GM12873 (cell line): ENCODE data around the gene MBD2.

Source experiments
- TF ChIP-seq, protein P1 (sequence below): IDR thresholded peaks from 2 replicates; pipeline ENCODE4 v1.5.1; 2012; ENCODE audit warnings: low read depth, mild to moderate bottlenecking, moderate library complexity, low read length, control low read depth; ENCODE audit not compliant: insufficient read depth; ENCODE audit errors: missing control alignments

MBD2 gene

DNA sequence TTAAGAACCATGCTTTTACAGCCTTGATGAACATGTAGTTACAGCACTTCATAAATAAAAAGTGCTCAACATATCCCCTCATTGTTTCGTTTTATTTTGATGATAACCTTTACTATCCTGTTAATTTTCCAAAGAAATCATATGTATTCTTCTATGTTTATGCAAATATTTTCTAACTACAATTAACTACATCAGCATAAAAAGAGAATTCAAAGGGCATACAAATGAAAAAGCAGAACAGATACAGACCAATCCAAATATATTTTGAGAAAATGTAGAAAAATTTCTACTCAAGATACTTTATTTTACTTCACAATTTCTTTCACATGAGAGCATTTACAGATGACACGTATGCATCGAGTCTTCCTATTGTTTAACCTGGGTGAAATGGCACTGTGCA is 69.1 kb downstream of the MBD2 start:
- TF ChIP-seq, protein P1, sequence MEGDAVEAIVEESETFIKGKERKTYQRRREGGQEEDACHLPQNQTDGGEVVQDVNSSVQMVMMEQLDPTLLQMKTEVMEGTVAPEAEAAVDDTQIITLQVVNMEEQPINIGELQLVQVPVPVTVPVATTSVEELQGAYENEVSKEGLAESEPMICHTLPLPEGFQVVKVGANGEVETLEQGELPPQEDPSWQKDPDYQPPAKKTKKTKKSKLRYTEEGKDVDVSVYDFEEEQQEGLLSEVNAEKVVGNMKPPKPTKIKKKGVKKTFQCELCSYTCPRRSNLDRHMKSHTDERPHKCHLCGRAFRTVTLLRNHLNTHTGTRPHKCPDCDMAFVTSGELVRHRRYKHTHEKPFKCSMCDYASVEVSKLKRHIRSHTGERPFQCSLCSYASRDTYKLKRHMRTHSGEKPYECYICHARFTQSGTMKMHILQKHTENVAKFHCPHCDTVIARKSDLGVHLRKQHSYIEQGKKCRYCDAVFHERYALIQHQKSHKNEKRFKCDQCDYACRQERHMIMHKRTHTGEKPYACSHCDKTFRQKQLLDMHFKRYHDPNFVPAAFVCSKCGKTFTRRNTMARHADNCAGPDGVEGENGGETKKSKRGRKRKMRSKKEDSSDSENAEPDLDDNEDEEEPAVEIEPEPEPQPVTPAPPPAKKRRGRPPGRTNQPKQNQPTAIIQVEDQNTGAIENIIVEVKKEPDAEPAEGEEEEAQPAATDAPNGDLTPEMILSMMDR, result no peak

DNA sequence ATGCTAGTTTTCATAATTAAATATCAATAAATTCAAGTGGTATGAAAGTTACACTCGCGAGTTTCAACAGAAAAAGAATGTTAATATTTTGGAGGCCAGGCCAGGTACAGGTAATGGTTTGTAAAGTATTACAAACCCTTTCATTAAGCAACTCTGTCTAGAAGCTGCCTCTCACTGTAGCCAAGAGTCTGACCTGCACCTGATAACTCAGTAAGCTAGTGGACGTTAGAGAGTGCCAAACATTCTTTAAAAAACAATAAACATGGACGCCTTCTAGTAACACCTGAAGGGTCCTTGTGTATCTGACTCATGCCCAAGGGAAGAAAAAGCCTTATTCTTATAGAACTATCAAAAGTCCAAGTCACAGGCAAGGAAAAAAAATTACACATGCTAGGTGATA is 70.2 kb downstream of the MBD2 start:
- TF ChIP-seq, protein P1, result no peak

DNA sequence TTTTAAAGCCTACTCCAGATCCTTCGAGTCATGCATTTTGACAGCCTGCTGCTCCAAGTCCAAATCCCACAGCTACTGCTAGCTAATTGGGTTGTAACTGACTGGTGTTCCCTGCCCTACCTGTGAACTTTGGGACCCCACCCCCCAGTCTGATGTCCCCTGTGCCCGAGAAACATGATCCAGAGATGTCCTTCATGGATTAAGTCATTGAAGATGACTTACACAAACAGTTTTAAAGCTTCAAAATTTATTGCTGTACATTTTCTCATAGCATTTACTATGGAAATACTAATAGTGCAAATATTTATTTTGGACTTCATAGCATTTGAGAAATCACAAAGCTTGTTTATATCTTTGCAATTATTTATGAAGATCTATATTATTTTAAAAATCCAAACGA is 73.1 kb downstream of the MBD2 start:
- TF ChIP-seq, protein P1, result no peak

DNA sequence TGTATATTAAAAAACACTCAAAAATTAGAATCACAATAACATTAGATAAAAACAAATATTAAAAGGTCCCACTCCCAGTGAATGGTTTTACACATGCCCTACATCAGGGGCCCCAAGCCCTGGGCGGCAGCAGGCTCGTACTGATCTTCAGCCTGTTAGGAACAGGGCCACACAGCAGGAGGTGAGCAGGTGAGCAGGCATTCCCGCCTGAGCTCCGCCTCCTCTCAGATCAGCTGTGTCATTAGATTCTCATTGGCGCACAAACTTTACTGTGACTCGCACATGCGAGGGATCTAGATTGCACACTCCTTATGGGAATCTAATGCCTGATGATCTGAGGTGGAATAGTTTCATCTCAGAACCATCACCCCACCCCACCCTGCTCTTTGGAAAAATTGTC is 74.2 kb downstream of the MBD2 start:
- TF ChIP-seq, protein P1, result no peak

DNA sequence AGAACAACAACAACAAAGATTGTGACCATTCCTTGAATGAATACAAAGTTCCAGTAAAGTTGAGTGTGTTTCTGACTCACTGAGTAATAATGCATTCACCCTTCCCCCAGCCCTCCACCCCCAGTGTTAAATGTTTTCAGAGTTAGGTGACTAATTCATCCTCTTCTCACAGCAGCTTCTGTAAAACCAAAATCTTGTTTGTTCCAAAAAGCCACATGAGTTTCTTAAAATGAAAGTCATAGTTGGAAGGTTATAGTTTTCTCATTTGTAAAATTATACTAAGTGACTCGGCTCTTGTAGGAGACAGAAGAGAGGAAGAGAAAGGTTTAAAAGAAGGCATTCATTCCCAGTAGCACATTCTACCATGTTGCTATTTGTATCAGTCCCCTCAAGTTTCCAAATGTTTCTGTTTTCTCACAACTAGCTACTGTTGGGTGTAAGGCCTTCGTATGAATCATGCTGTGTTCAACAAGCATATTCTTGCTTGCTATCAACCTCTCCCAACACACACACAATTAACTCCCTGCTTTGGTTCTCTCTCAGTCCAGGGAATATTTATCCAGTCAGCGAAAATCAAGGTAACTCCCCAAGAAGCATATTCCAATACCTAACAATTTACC is 75.3 kb downstream of the MBD2 start:
- TF ChIP-seq, protein P1, result no peak

DNA sequence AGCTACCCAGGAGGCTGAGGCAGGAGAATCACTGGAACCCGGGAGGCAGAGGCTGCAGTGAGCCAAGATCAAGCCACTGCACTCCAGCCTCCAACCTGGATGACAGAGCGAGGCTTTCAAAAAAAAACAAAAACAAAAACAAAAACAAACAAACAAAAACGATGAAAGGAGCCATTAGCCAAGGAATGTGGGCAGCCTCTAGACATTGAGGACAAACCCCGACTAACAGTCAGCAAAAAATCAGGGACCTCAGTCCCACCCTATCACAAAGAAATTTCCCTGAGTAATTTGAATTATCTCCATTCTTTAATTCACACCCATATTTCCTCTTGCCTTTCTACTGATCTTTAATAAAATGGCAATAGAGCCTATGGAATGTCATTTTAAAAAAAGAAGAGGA is 75.8 kb downstream of the MBD2 start:
- TF ChIP-seq, protein P1, result no peak

DNA sequence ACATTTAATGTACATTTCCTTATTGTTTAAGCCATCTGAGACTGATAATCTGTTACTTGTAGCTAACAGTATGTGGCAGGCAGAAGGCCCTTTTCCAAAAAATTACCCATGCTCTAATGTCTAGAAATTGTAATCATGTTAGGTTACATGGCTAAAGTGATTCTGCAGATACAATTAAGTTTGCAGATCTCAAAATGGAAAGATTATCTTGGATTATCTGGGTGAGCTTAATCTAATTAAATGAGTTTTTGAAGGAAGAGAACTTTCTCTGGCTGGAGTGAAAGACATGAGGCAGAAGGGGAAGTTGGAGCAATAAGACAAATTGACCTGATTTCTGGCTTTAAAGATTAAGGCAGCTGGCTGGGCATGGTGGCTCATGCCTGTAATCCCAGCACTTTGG is 76.3 kb downstream of the MBD2 start:
- TF ChIP-seq, protein P1, result no peak
